Measurements from ENCODE around the gene AK5. TPM values are rescaled to one million over a fixed set of nuclear protein-coding genes. Genes with fewer than 3 reads are reported as not detected.

The AK5 gene
- polyA plus RNA-seq, 1 donor (not counting 4 experiments of a cell fraction or from before 2014, with no cell fraction given), result 0.30 TPM

GRCh38 chr1:77347646-77348045 is 65.8 kb downstream of the AK5 start:
- no peaks in the 10 kb centered on the region for H3K9me3 ChIP-seq (ENCODE audit: control insufficient read depth, low read depth, low read length)
- no peaks in the 10 kb centered on the region for H4K20me1 ChIP-seq (ENCODE audit: control insufficient read depth, extremely low read depth, insufficient read depth, low read length)
- no peaks in the 10 kb centered on the region for H3K36me3 ChIP-seq (ENCODE audit: control insufficient read depth in 2 of 2, extremely low read depth in 1 of 2, insufficient read depth in 2 of 2, low read length in 2 of 2)
- no peak overlapping the region for H3K27ac ChIP-seq (ENCODE audit: control insufficient read depth, insufficient read depth, low read length)
- peak; percentile 87 for FAIRE-seq
- dilution Hi-C loops (cut with MboI; ENCODE audit: extremely low pct_ligation_motif_present, low sequenced_read_pairs), result no loop called here
- no peaks in the 10 kb centered on the region for H3K9me1 ChIP-seq (ENCODE audit: control insufficient read depth, extremely low read depth, insufficient read depth, low read length)
- no peak overlapping the region for H3K4me2 ChIP-seq (ENCODE audit: control insufficient read depth, extremely low read depth, insufficient read depth, low read depth, low read length)
- H3K79me2 ChIP-seq (ENCODE audit: control insufficient read depth, insufficient read depth, low read length), result no peaks in the 10 kb centered on the region
- no peaks in the 10 kb centered on the region for H3K27me3 ChIP-seq (ENCODE audit: control insufficient read depth, extremely low read depth, insufficient read depth, low read length)
- no peak overlapping the region for H3K9ac ChIP-seq (ENCODE audit: control insufficient read depth, extremely low read depth, insufficient read depth, low read length)
- H3K4me1 ChIP-seq (ENCODE audit: control insufficient read depth, extremely low read depth, insufficient read depth, low read length), result no peaks in the 10 kb centered on the region
- H2AFZ ChIP-seq (ENCODE audit: control insufficient read depth, low read length), result no peak overlapping the region
- TF ChIP-seq CTCF (optimal IDR thresholded peaks at IDR 0.05 in 1 of 3, IDR thresholded peaks at IDR 0.05 in 1 of 3, conservative IDR thresholded peaks at IDR 0.05 in 1 of 3; ENCODE audit: extremely low read depth in 1 of 3, insufficient read depth in 2 of 3, low read length in 3 of 3) (no peak), EZH2 (IDR thresholded peaks at IDR 0.05; ENCODE audit: low read length) (no peak)
- no peak overlapping the region for H3K4me3 ChIP-seq (ENCODE audit: control insufficient read depth in 2 of 3, extremely low read depth in 1 of 3, insufficient read depth in 2 of 3, low read depth in 1 of 3, low read length in 3 of 3)
- peak; percentile 56 for DNase-seq (ENCODE audit: low read depth, low spot score)

DNA sequence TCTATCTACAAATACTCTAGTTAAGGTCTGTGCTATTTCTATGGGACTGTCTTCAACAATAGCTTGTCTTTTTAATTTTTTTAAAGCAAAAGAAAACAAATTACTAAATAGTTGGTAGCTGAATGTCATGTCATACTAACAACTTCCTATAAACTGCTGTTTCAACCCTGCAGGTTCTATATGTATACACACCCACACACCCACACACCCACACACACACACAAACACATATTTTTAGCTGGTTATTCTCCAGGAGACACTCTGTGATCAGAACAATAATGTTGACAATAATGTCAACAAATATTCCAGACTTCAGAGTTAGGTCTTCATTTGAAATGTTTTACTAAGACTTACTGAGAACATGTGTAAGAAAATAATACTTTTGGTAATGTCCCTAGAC is 66.7 kb downstream of the AK5 start:
- no peaks in the 10 kb centered on the region for H4K20me1 ChIP-seq (ENCODE audit: control insufficient read depth, extremely low read depth, insufficient read depth, low read length)
- H3K4me1 ChIP-seq (ENCODE audit: control insufficient read depth, extremely low read depth, insufficient read depth, low read length), result no peaks in the 10 kb centered on the region
- H3K9me1 ChIP-seq (ENCODE audit: control insufficient read depth, extremely low read depth, insufficient read depth, low read length), result no peaks in the 10 kb centered on the region
- H2AFZ ChIP-seq (ENCODE audit: control insufficient read depth, low read length), result no peak overlapping the region
- H3K9ac ChIP-seq (ENCODE audit: control insufficient read depth, extremely low read depth, insufficient read depth, low read length), result no peak overlapping the region
- no peak overlapping the region for H3K4me2 ChIP-seq (ENCODE audit: control insufficient read depth, extremely low read depth, insufficient read depth, low read depth, low read length)
- no peaks in the 10 kb centered on the region for H3K9me3 ChIP-seq (ENCODE audit: control insufficient read depth, low read depth, low read length)
- H3K27ac ChIP-seq (ENCODE audit: control insufficient read depth, insufficient read depth, low read length), result no peak overlapping the region
- H3K36me3 ChIP-seq (ENCODE audit: control insufficient read depth in 2 of 2, extremely low read depth in 1 of 2, insufficient read depth in 2 of 2, low read length in 2 of 2), result no peaks in the 10 kb centered on the region
- H3K4me3 ChIP-seq (ENCODE audit: control insufficient read depth in 2 of 3, extremely low read depth in 1 of 3, insufficient read depth in 2 of 3, low read depth in 1 of 3, low read length in 3 of 3), result no peak overlapping the region
- no peaks in the 10 kb centered on the region for H3K27me3 ChIP-seq (ENCODE audit: control insufficient read depth, extremely low read depth, insufficient read depth, low read length)
- dilution Hi-C loops (cut with MboI; ENCODE audit: extremely low pct_ligation_motif_present, low sequenced_read_pairs), result no loop called here
- H3K79me2 ChIP-seq (ENCODE audit: control insufficient read depth, insufficient read depth, low read length), result no peaks in the 10 kb centered on the region
- DNase-seq (ENCODE audit: low read depth, low spot score) (no peak), FAIRE-seq (no peak)
- TF ChIP-seq EZH2 (IDR thresholded peaks at IDR 0.05; ENCODE audit: low read length), result no peak

DNA sequence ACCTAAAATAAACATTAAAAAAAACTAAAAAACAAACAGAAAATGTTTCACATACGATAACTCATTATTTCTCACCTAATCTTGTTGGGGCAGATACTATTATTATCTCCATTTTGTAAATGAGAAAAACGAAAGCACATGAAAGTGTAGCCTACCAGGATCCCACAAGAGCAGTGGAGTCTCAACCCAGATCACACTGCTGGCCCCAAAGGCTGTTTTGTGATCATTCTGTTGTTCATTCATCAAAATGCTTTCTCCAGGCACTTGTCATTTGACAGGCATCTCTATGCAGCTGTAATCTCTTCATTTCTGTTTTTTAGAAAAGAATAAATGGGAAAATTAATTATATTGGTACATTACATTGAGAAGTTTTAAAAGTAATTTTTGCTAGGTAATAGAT is 67.5 kb downstream of the AK5 start:
- Histone ChIP-seq H3K4me3 (ENCODE audit: control insufficient read depth in 2 of 3, extremely low read depth in 1 of 3, insufficient read depth in 2 of 3, low read depth in 1 of 3, low read length in 3 of 3) (no peak overlapping the region), H3K9me3 (ENCODE audit: control insufficient read depth, low read depth, low read length) (no peaks in the 10 kb centered on the region), H2AFZ (ENCODE audit: control insufficient read depth, low read length) (no peak overlapping the region), H3K4me2 (ENCODE audit: control insufficient read depth, extremely low read depth, insufficient read depth, low read depth, low read length) (no peak overlapping the region), H4K20me1 (ENCODE audit: control insufficient read depth, extremely low read depth, insufficient read depth, low read length) (no peaks in the 10 kb centered on the region), H3K79me2 (ENCODE audit: control insufficient read depth, insufficient read depth, low read length) (no peaks in the 10 kb centered on the region), H3K27ac (ENCODE audit: control insufficient read depth, insufficient read depth, low read length) (no peak overlapping the region), H3K9me1 (ENCODE audit: control insufficient read depth, extremely low read depth, insufficient read depth, low read length) (no peaks in the 10 kb centered on the region), H3K4me1 (ENCODE audit: control insufficient read depth, extremely low read depth, insufficient read depth, low read length) (no peaks in the 10 kb centered on the region), H3K9ac (ENCODE audit: control insufficient read depth, extremely low read depth, insufficient read depth, low read length) (no peak overlapping the region), H3K36me3 (ENCODE audit: control insufficient read depth in 2 of 2, extremely low read depth in 1 of 2, insufficient read depth in 2 of 2, low read length in 2 of 2) (no peaks in the 10 kb centered on the region), H3K27me3 (ENCODE audit: control insufficient read depth, extremely low read depth, insufficient read depth, low read length) (no peaks in the 10 kb centered on the region)
- dilution Hi-C loops (cut with MboI; ENCODE audit: extremely low pct_ligation_motif_present, low sequenced_read_pairs), result no loop called here
- DNase-seq (ENCODE audit: low read depth, low spot score), result no peak
- no peak for FAIRE-seq
- TF ChIP-seq CTCF (optimal IDR thresholded peaks at IDR 0.05 in 1 of 3, IDR thresholded peaks at IDR 0.05 in 1 of 3, conservative IDR thresholded peaks at IDR 0.05 in 1 of 3; ENCODE audit: extremely low read depth in 1 of 3, insufficient read depth in 2 of 3, low read length in 3 of 3) (no peak), EZH2 (IDR thresholded peaks at IDR 0.05; ENCODE audit: low read length) (no peak)
